HG03469 (cell line): ENCODE data around the gene EPB41L2.

Experiments used
- ATAC-seq: cut with Tn5 transposase; IDR thresholded peaks from one replicate; pipeline ENCODE4 v1.9.1; 2021; ENCODE audit warnings: mild to moderate bottlenecking, moderate library complexity, moderate number of reproducible peaks; ENCODE audit not compliant: unreplicated experiment

Gene EPB41L2

DNA sequence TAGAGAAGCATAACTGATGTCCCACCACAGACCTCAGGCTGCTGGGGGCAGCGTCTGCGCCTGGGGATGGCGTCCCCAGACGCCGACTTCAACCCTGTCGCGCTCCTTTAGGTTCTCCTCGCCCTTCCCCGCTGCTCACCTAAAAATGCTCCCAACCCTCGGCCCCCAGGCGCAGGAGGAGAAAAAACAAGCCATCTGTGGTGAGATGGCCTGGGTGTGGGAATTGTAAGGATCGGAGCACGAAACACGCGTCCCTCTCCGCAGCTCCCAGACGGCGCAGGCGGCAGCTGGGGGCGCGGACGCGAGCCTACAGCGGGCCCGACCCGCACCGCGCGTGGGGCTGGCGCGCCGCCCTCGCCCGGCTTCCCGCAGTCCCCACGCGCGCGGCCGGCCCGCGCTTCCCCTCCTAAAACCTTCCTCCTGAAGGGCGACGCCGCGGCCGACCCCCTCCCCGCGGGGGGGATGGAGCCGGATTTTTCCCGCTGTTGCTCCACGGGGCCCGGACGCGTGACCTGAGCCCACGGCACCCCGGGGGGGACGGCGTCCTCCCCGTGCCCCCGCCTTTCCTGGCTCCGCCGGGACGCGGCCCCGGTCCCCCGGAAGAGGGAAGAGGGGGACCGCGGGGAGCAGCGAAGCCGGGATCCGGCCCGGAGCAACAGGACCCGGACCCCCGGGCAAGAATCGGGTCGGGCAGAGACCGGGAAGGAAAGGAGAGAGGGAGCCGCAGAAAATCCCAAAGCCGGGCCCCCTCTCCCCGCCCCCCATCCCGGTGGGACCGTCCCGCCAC, 611 bp downstream of the EPB41L2 start:
- ATAC-seq = no peak

DNA sequence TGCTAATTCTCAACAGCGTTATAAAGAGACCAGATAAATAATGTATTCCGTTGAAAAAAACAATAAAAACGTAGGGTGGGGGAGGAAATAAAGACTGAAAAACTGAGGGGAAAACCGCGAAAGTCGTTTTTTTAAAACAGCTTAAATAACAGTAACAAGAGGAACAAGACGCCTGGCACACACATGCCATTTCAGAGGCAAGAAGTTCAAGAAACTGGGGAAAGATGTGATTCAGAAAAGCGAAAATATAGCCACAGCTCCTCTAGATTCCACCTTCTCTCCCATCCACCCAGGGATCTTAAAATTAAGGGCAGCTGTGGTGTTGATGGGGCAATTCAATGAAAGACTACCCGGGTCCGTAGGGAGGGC, 1.3 kb downstream of the EPB41L2 start:
- ATAC-seq = no peak

GRCh38 chr6:131061041-131061750, 1.8 kb downstream of the EPB41L2 start:
- ATAC-seq = no peak

DNA sequence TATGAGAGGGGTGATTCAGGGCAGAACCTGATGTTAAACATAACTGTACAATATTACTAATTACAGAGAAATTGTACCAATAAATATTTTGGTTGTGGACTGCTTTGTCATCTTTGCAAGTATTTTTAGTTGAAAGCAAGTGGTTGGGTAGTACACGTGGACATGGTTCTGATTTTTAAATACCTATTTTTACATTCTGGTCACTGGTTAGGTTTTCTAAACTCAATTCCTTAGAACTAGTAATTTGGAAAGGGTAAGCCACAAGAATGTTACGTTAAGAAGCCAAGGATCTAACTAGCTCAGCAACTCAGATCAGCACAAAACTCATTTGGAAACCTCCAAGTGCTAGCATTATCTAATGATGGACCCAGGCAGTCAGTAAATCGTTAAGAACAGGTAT, 2.7 kb downstream of the EPB41L2 start:
- ATAC-seq = no peak

GRCh38 chr6:131059486-131059885, 3.6 kb downstream of the EPB41L2 start:
- ATAC-seq = no peak

- ATAC-seq = no peak
These were observed 4.8 kb downstream of the EPB41L2 start for GRCh38 chr6:131058236-131058635.

GRCh38 chr6:131054392-131055250, 8.4 kb downstream of the EPB41L2 start:
- ATAC-seq = no peak

- ATAC-seq = no peak
These were observed 9.4 kb downstream of the EPB41L2 start for GRCh38 chr6:131053546-131054240.

GRCh38 chr6:131052181-131052580, 10.9 kb downstream of the EPB41L2 start:
- no peak for ATAC-seq

DNA sequence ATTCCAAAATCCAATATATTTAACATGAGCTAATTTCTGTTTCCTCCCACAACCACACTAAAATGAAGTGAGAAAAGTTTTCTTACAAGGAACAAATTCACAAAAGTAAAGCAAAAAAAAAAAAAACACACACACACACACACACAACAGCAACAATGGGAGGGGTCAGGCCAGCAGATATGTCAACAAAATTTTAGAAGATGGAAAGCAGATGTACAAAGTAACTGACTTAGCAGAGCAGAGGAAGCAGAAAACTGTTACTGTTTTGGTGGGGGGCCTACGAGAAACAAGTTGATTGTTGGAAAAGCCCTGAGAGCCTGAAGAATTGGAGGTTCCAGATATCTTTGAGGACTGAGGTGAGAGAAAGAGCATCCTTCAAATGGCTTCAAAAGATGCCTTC, 11.7 kb downstream of the EPB41L2 start:
- no peak for ATAC-seq

GRCh38 chr6:131049608-131050007, 13.4 kb downstream of the EPB41L2 start:
- ATAC-seq = no peak

GRCh38 chr6:131048933-131049515, 14.0 kb downstream of the EPB41L2 start:
- no peak for ATAC-seq

DNA sequence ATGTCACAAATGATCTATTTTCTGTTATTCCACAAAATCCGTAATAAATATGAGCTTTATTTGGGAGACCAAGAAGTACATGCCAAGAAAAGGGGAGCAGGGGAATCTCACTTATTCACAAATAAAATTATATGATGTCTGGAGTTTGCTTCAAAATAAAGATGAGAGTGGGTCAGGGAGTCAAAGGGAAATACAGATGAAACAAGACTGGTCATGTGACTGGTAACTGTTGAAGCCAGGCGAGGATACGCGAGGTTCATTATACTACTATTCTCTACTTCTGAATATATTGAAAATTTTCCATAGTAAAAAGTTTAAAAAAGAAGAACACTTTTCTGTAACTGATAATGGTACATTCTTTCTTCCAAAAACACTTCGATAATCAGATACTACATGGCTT, 14.6 kb downstream of the EPB41L2 start:
- no peak for ATAC-seq

DNA sequence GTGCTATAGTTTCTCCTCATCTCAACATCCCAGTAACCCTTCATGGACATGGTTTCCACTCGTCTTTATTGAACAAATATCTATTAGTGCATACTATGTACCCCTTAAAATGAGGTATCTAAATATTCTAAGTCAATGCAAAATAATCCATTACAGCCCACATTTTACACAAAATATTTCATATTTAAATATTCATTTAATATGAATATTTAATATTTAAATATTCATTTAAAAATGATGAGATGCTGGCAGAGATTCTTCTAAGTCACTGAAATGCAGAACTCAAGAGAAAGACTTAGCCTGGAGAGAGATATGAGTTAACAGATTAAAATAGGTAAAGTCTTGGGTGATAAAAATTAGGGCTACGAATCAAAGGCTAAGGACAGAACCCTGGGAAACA, 17.9 kb downstream of the EPB41L2 start:
- no peak for ATAC-seq

DNA sequence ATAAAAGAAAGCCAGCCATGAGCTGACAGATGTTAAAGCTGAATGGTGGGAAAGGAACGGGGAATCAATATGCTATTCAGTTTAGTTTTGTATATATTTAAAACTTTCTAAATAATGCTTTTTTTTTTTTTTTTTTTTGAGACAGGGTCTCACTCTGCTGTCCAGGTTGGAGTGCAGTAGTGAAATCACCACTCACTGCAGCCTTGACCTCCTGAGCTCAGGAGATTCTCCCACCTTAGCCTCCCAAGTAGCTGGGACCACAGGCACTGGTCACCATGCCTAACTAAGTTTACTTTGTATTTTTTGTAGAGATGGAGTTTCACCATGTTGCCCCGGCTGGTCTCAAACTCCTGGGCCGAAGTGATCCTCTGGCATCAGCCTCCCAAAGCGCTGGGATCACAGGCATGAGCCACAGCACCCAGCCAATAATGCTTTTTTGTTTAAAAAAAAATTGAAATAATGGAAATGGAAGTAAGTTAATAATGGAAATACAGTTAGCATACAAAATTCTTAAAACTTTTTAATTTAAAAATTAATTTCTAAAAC, 19.1 kb downstream of the EPB41L2 start:
- ATAC-seq = no peak

DNA sequence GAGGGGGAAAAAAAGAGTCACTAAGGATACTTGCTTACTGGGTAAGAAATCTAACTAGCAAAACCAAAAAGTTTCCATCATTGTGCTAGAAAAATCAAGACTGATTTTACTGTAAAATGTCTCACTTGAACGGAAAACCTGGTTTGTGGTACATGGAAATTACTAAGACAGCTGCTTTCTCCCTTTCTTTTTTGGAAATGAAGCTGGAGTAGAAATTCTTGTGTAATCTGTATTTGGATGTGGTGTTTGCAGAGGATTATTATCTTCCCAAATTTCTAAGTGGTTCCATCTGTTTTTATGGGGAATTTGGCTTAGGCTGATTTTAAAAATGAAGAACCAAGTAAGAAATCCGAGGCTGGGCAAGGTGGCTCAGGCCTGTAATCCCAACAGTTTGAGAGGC, 20.4 kb downstream of the EPB41L2 start:
- no peak for ATAC-seq

DNA sequence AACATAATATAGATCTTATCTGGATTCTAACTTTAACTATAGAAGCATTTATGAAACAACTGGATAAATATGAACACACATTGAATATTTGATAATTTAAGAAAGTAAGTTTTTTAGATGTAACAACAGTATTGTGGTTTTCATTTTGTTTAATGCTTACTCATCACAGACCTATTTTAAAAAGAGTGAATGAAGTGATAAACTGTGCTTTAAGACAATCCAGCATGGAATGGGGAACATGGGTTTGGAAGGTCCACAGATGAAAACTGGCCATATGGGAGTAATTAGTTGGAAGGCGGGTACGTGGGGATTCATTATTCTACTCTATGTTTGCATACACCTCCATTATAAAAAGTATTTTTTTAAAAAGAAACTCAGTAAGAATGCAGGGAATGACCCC, 21.2 kb downstream of the EPB41L2 start:
- ATAC-seq = no peak

DNA sequence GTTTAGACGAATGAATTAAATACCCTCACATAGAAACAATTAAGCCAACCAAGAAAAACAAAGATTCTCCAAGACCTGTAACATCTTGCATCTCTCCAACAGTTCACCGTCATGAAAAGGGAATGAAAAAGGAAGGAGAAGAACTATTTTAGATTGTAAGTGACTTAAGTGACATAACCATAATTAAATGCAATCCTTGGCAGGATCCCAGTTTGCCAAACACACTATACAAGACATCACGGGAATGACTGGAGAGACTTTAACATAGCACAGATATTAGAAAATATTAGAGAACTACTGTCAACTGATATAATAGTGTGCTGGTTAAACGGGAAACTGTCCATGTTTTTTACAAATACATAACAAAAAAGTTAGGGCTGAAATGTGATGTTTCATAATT, 22.2 kb downstream of the EPB41L2 start:
- ATAC-seq = no peak

- no peak for ATAC-seq
These were observed 23.7 kb downstream of the EPB41L2 start for GRCh38 chr6:131039345-131039680.

- no peak for ATAC-seq
These were observed 24.3 kb downstream of the EPB41L2 start for GRCh38 chr6:131038597-131039344.
